Endothelial cell of umbilical vein (primary cell): ENCODE data around the gene SAMD10. TPM values are rescaled to one million over a fixed set of nuclear protein-coding genes. Genes with fewer than 3 reads are reported as not detected.

Source experiments
- BruUV-seq: library from RNA; stranded (reverse); fragments of 400-500 nt; replicated peaks from 2 replicates; lab custom pipeline; 2021; lab: Mats Ljungman, UMichigan
- CTCF ChIA-PET: fragments of 300-600, 350-600 bp; sonication (Branson Sonifier 250); formaldehyde crosslinking; loops from one replicate; lab custom pipeline; 2021; ENCODE audit warnings: antibody characterized with exemption, inconsistent platforms; lab: Charles Lee
- POLR2A ChIA-PET: fragments of 300-600, 350-600 bp; sonication (Branson Sonifier 250); formaldehyde crosslinking; loops from one replicate; lab custom pipeline; 2021; ENCODE audit warnings: antibody characterized with exemption, inconsistent platforms; lab: Charles Lee
- DNase-seq: peaks from one replicate; pipeline ENCODE4 v3.0.0-alpha.2; 2011; ENCODE audit warnings: low read depth, low spot score
- FAIRE-seq: peaks from 2 replicates; lab custom pipeline; 2011; peaks lifted over from hg19 to GRCh38; lab: Jason Lieb, UNC
- H2AFZ ChIP-seq: 2 replicates; pipeline ENCODE4 v1.6.0; 2012; ENCODE audit warnings: low read depth, low read length, control low read depth, inconsistent platforms
- H3K27ac ChIP-seq: 2 replicates; pipeline ENCODE4 v1.5.1; 2011; ENCODE audit warnings: low read depth, mild to moderate bottlenecking, control low read depth, low read length, moderate library complexity; ENCODE audit not compliant: insufficient read depth
- H3K27me3 ChIP-seq, 2 experiments: 2 replicates each; pipeline versions ENCODE4 v1.6.0 to v1.6.1; 2011; ENCODE audit warnings: low read length in 2 of 2, mixed read lengths in 1 of 2; ENCODE audit not compliant: control insufficient read depth in 2 of 2, insufficient read depth in 2 of 2
- H3K36me3 ChIP-seq, 2 experiments: 2 replicates in 1 of 2; 3 replicates in 1 of 2; pipeline ENCODE4 v1.5.1; 2011; ENCODE audit warnings: low read length in 2 of 2, mild to moderate bottlenecking in 1 of 2, moderate library complexity in 1 of 2; ENCODE audit not compliant: control insufficient read depth in 2 of 2, insufficient read depth in 2 of 2; ENCODE audit errors: extremely low read depth in 1 of 2
- H3K4me1 ChIP-seq: 3 replicates; pipeline ENCODE4 v1.5.1; 2011; ENCODE audit warnings: mild to moderate bottlenecking, low read length; ENCODE audit not compliant: control insufficient read depth, insufficient read depth; ENCODE audit errors: extremely low read depth
- H3K4me2 ChIP-seq: 2 replicates; pipeline ENCODE4 v1.6.1; 2011; ENCODE audit warnings: low read length, control low read depth, mixed read lengths; ENCODE audit not compliant: insufficient read depth
- H3K4me3 ChIP-seq, 3 experiments: fragments of 200-600 bp in 1 of 3; sonication (generic), shearing (Covaris generic) in 1 of 3; replicated peaks in 1 of 3; 2 replicates each; pipeline ENCODE4 v1.5.1; 2011 to 2016; ENCODE audit warnings: control low read depth in 3 of 3, low read length in 3 of 3, mild to moderate bottlenecking in 2 of 3, inconsistent platforms in 1 of 3, low read depth in 1 of 3, moderate library complexity in 1 of 3; ENCODE audit not compliant: insufficient read depth in 1 of 3
- H3K79me2 ChIP-seq: 2 replicates; pipeline ENCODE4 v1.6.0; 2012; ENCODE audit warnings: low read length, inconsistent platforms; ENCODE audit not compliant: control insufficient read depth, insufficient read depth
- H3K9ac ChIP-seq: replicated peaks from 2 replicates; pipeline ENCODE3; 2011; ENCODE audit warnings: low read length, control low read depth; ENCODE audit not compliant: insufficient read depth; ENCODE audit errors: extremely low read depth
- H3K9me1 ChIP-seq: replicated peaks from 3 replicates; pipeline ENCODE4 v1.6.0; 2011; ENCODE audit warnings: mild to moderate bottlenecking, low read length; ENCODE audit not compliant: control insufficient read depth, insufficient read depth; ENCODE audit errors: extremely low read depth
- H3K9me3 ChIP-seq: replicated peaks from 2 replicates; pipeline ENCODE4 v1.5.1; 2012; ENCODE audit warnings: low read length, inconsistent platforms; ENCODE audit not compliant: control insufficient read depth, insufficient read depth
- H4K20me1 ChIP-seq: replicated peaks from 2 replicates; pipeline ENCODE3; 2011; ENCODE audit warnings: mild to moderate bottlenecking, low read length; ENCODE audit not compliant: control insufficient read depth, insufficient read depth; ENCODE audit errors: extremely low read depth
- CTCF ChIP-seq, 2 donors: IDR thresholded peaks; 1 replicate in 1 of 2; 2 replicates in 1 of 2; pipeline ENCODE4 v1.5.1; 2011; ENCODE audit warnings: low read length in 2 of 2, mild to moderate bottlenecking in 2 of 2, moderate library complexity in 2 of 2, control low read depth in 1 of 2, inconsistent platforms in 1 of 2, low read depth in 1 of 2; ENCODE audit not compliant: insufficient read depth in 1 of 2; ENCODE audit errors: extremely low read depth in 1 of 2
- EZH2 ChIP-seq: IDR thresholded peaks from 2 replicates; pipeline ENCODE4 v1.6.1; 2012; ENCODE audit warnings: borderline replicate concordance, low read depth, mild to moderate bottlenecking, moderate library complexity, low read length, inconsistent platforms; ENCODE audit not compliant: severe bottlenecking
- FOS ChIP-seq: IDR thresholded peaks from 2 replicates; pipeline ENCODE4 v1.6.1; 2011; ENCODE audit warnings: mild to moderate bottlenecking, low read length, moderate library complexity, borderline replicate concordance; ENCODE audit not compliant: insufficient read depth
- GATA2 ChIP-seq: IDR thresholded peaks from 2 replicates; pipeline ENCODE4 v1.7.0; 2011; ENCODE audit warnings: low read depth, mild to moderate bottlenecking, moderate library complexity, mixed read lengths, low read length; ENCODE audit not compliant: insufficient read length, insufficient read depth
- JUN ChIP-seq: IDR thresholded peaks from 2 replicates; pipeline ENCODE4 v1.6.1; 2011; ENCODE audit warnings: borderline replicate concordance, low read depth; ENCODE audit not compliant: insufficient read length, insufficient read depth
- MYC ChIP-seq: IDR thresholded peaks from one replicate; pipeline ENCODE4 v1.6.1; 2011; ENCODE audit warnings: mild to moderate bottlenecking, low read depth, low read length
- POLR2A ChIP-seq: IDR thresholded peaks from 2 replicates; pipeline ENCODE4 v1.6.1; 2012; ENCODE audit warnings: low read depth, mild to moderate bottlenecking, control low read depth, low read length
- POLR2AphosphoS5 ChIP-seq: IDR thresholded peaks from 2 replicates; pipeline ENCODE4 v1.6.1; 2012; ENCODE audit warnings: low read depth, mild to moderate bottlenecking, control low read depth, low read length, moderate library complexity; ENCODE audit not compliant: insufficient read depth
- dilution Hi-C: fragments of 300-500 bp; cut with MboI; formaldehyde crosslinking; loops from one replicate; pipeline ENCODE4 v1.15.0; 2019; ENCODE audit warnings: low sequenced_read_pairs; ENCODE audit not compliant: extremely low pct_ligation_motif_present
- intact Hi-C: fragments of 100-400 bp; cut with micrococcal nuclease; formaldehyde crosslinking; loops from one replicate; pipeline ENCODE4 v1.10.0; 2022
- polyA plus RNA-seq, 4 experiments: library from polyadenylated mRNA; depleted of rRNA in 3 of 4; stranded (reverse) in 3 of 4; unstranded in 1 of 4; fragments of >200 nt; gene quantifications; 2 replicates each; pipeline versions ENCODE4 v1.2.1 to v1.2.3, GENCODE V29; 2011 to 2012; ENCODE audit warnings: missing spikeins in 1 of 4
- total RNA-seq: library from RNA; stranded (reverse); gene quantifications from 2 replicates; pipeline ENCODE4 v1.2.3, GENCODE V29; 2021
- TF ChIP-seq, protein P1 (sequence below): IDR thresholded peaks from 2 replicates; pipeline ENCODE4 v1.6.1; 2011; ENCODE audit not compliant: insufficient read depth, insufficient read length

Gene SAMD10
- total and polyA plus RNA-seq, 2 donors (not counting 3 experiments of a cell fraction or from before 2014, with no cell fraction given) = 4.7 to 5.3 TPM

DNA sequence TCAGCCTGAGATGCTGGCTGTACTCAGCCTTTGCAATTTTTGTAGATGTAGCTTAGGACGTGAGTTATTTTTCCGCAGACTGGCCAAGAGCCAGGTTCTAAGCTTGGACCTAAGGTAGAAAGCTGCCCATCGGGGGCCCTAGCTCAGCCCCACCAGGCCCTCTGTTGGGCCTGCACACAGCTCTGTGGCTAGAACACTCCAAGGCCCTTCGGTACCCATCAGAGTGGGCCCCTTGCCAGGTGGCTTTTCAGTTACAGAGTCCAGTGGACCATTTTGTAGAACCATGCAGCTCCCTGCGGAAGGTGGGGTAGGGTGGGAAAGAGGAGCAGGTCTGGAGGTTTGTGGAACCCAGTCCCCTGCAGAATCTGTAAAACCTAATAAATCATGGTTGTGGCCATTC is 45.8 kb downstream of the SAMD10 start:
- Histone ChIP-seq H2AFZ (no peak overlapping the region), H3K9me3 (no peaks in the 10 kb centered on the region), H4K20me1 (peaks cover 3% of the 10 kb centered on the region), H3K27me3 (no peaks in the 10 kb centered on the region), H3K9me1 (no peaks in the 10 kb centered on the region), H3K4me3 (no peak overlapping the region), H3K79me2 (peaks cover 30% of the 10 kb centered on the region), H3K36me3 (peaks cover 3 to 47% of the 10 kb centered on the region in 2 experiments), H3K27ac (no peak overlapping the region), H3K9ac (no peak overlapping the region), H3K4me1 (no peaks in the 10 kb centered on the region), H3K4me2 (no peak overlapping the region)
- no TSS peak for BruUV-seq
- dilution Hi-C loops = no loop called here
- FAIRE-seq (no peak), DNase-seq (no peak)
- intact Hi-C loops = no loop called here
- ChIA-PET CTCF (interaction anchor here (0.9 to 1.5 kb wide), 2 partner anchors 16 to 40 kb away, joined by 3 to 5 read pairs; no protein-coding TSS in a partner anchor), POLR2A (no interaction called here)
- TF ChIP-seq, protein P1, sequence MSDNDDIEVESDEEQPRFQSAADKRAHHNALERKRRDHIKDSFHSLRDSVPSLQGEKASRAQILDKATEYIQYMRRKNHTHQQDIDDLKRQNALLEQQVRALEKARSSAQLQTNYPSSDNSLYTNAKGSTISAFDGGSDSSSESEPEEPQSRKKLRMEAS = no peak
- no peak for TF ChIP-seq POLR2AphosphoS5
- no peak for TF ChIP-seq POLR2A
- no peak for TF ChIP-seq EZH2
- no peak for TF ChIP-seq GATA2
- no peak for TF ChIP-seq CTCF (IDR thresholded peaks at IDR 0.05; ENCODE audit: extremely low read depth in 1 of 2, insufficient read depth in 1 of 2, low read depth in 1 of 2, low read length in 2 of 2)
- no peak for TF ChIP-seq MYC
- no peak for TF ChIP-seq JUN
- TF ChIP-seq FOS = no peak
